Effector CD8-positive, alpha-beta T cell (primary cell): ENCODE results near the gene VSIR.

Source experiments
- DNase-seq: peaks from one replicate; lab custom pipeline; 2025; lab: John Stamatoyannopoulos, UW
- total RNA-seq, 4 experiments: gene quantifications; one replicate each; lab custom pipeline; 2026; lab: John Stamatoyannopoulos, UW

The VSIR gene
- 86.1 to 305 (median 117) reads per million in 4 experiments for total RNA-seq

GRCh38 chr10:71773221-71773971, at the start of gene VSIR:
Gene VSIR (minus strand): TSS chr10:71773520. CDS start chr10:71773439, 81 bp downstream.
- DNase-seq = peak; percentile 91

GRCh38 chr10:71821909-71822763, 48.8 kb upstream of the VSIR start:
- no peak for DNase-seq

DNA sequence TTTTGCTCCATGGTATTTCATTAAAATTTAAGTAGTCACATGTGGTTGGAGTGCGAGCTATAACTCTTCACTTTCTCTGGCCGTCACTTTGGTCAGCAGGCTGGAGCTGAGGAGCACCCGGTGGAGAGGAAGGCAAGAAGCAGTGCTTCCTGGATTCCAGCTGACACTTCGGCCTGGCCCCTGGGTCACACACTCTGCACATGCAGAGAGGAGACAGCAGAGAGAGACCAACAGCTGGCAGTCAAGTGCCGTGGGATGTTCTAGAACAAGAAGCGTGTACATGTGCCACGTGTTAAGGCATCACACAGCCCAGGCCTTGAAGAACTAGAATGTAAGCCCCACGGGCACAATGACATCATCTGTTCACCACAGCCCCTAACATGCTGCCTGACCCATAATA, 47.6 kb upstream of the VSIR start:
- no peak for DNase-seq

DNA sequence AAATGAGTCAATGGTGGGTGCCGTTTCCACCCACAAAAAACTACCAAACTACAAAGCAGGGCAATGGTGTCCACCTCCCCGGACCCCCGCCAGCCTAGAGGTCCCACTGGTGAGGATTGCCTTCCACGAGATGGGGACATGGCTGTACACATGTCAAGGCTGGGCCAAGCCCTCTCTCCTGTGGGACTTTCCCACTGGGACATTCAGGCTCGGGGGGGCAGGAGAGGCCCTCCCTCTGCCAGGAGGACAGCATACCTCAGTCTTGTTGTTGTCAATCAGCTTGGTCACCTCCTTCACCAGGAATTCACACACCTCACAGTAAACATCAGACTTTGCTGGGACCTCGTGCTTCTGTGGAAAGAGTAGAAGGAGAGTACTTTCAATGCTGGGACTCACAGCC, 46.7 kb upstream of the VSIR start:
- DNase-seq = no peak

GRCh38 chr10:71819441-71819861, 46.1 kb upstream of the VSIR start:
- DNase-seq = no peak

- no peak for DNase-seq
Observed at GRCh38 chr10:71818674-71819260, 45.4 kb upstream of the VSIR start.

GRCh38 chr10:71817831-71818655, 44.7 kb upstream of the VSIR start:
- DNase-seq = no peak

GRCh38 chr10:71816936-71817618, 43.8 kb upstream of the VSIR start:
- no peak for DNase-seq

GRCh38 chr10:71816421-71816851, 43.1 kb upstream of the VSIR start:
- DNase-seq = no peak

GRCh38 chr10:71815515-71816130, 42.3 kb upstream of the VSIR start:
- DNase-seq = no peak

GRCh38 chr10:71814922-71815411, 41.6 kb upstream of the VSIR start:
- no peak for DNase-seq

DNA sequence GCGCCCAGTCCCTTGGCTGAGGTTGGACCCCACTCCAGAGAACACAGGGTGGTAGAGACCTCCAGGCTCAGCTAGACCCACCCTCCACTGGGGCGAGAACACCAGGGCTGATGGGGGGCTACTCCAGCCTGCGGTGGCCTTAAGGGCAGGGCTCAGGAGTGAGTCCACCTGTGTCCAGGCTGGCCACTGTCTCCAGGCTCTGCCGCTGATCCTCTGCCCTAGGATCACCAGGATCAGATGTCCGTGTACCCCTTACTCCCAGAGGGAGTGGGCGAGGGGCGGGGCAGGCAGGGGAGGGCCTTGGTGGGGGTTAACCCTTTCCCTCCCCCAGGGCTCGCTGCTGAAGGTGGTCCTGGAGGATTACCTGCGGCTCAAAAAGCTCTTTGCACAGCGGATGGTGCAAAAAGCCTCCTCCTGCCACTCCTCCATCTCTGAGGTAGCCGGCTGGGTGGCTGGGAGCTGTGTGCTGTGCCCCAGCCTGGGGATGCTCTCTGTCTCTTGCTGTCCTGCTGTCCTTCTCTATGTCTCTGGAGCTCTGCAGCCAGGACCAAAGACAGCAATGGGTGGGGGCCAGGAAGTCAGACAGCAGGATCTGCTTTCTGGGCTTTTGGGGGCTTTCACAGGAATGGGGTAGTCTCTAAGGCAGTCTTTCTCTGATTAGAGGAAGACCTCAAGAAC, 39.7 kb upstream of the VSIR start:
- no peak for DNase-seq

DNA sequence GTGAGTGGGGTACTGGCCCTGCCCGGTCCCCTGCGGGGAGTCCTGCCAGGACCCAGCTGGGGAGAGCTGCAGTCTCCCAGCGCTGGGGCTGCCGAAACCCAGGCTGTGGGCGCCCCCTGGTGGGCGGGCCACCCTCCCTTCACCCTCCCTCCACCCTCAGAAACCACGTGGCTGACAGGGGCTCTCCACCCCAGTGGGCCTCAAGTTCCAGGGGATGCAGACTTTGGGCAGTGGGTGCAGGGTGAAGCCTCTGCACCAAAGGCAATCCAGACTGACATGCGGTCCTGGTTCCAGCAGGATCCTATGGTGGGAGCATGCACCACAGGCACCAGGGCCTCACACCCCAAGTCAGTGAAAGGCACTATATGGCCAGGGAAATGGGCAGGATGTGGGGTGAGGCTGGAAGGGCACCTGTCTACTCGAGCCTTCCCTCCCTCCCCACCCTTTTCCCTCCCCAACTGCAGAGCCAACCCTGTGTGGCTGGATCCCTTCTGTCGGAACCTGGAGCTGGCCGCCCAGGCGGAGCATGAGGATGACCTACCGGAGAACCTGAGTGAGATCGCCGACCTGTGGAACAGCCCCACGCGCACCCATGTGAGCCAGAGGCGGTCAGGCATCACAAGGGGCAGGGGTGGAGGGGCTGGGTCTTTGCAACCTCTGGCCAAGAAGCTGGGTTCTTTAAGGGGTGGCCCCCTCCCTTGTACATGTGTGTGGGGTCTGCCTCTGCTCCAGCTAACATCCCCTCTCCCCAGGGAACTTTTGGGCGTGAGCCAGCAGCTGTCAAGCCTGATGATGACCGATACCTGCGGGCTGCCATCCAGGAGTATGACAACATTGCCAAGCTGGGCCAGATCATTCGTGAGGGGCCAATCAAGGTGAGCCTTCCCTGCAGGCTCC, 38.9 kb upstream of the VSIR start:
- peak; percentile 56 for DNase-seq

- DNase-seq = no peak
Observed at GRCh38 chr10:71811351-71811750, 38.0 kb upstream of the VSIR start.

DNA sequence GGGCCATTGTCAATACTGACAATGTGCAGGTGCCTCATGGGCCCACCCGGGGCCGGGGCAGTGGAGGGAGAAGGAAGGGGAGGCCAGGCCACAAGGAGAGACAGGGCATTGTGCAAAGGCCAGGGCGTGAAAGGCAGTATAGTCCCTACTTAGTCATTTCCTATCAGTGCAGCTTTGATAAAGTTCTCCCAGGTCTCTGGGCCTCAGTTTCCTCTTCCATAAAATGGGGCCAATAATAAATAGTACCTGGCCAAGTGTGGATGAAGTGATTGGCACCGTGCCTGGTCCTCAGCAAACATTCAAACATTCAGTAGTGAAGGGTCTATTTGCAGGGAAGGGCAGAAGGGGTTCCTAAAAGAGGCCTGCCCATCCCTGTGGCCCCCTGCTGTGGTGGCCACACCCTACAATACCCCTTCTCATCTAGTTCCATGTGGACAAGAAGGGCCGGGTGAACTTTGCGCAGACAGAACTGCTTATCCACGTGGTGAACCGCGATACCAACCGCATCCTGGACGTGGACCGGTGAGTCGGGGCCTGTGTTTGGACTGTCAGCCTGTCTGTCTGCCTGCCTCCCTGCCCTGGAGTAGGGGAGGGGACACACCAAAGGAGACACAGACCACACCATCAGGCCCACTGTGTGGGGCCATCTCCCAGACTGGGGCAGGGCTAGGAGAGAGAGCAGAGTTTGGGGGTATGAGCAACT, 36.9 kb upstream of the VSIR start:
- no peak for DNase-seq

DNA sequence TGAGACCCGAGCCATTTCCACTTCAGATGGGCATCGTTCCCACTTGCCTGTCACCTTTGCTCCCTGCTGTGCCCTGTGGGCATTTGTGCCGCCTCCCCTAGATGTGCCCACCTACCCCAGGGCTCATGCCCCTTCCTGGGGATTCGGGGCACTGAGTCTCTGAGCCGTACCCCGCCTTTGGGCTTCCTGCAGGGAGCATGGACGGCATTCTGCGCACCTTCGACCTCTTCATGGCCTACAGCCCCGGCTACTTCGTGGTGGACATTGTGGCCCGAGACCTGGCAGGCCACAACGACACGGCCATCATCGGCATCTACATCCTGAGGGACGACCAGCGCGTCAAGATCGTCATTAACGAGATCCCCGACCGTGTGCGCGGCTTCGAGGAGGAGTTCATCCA, 36.3 kb upstream of the VSIR start:
- no peak for DNase-seq

- no peak for DNase-seq
Observed at GRCh38 chr10:71807557-71808510, 34.5 kb upstream of the VSIR start.
